Ishikawa (cell line): ENCODE data around the gene SPATA32.

ENCODE experiments used
- CEBPB ChIP-seq: IDR thresholded peaks from 2 replicates; pipeline ENCODE4 v1.6.1; 2012
- CREB1 ChIP-seq: IDR thresholded peaks from 2 replicates; pipeline ENCODE4 v1.6.1; 2012; ENCODE audit warnings: low read depth
- EGR1 ChIP-seq: IDR thresholded peaks from 2 replicates; pipeline ENCODE4 v1.6.1; 2012
- EP300 ChIP-seq: IDR thresholded peaks from 2 replicates; pipeline ENCODE4 v1.6.1; 2012; ENCODE audit warnings: borderline replicate concordance
- FOXM1 ChIP-seq: IDR thresholded peaks from 2 replicates; pipeline ENCODE4 v1.6.1; 2012; ENCODE audit warnings: low read depth, borderline replicate concordance
- MAX ChIP-seq: IDR thresholded peaks from 2 replicates; pipeline ENCODE4 v1.6.1; 2012
- NFIC ChIP-seq: IDR thresholded peaks from 2 replicates; pipeline ENCODE4 v1.6.1; 2012
- RAD21 ChIP-seq: IDR thresholded peaks from 2 replicates; pipeline ENCODE4 v1.6.1; 2012; ENCODE audit warnings: low read depth
- REST ChIP-seq: IDR thresholded peaks from 2 replicates; pipeline ENCODE4 v1.6.1; 2012; ENCODE audit warnings: low read depth, mild to moderate bottlenecking
- TAF1 ChIP-seq: IDR thresholded peaks from 2 replicates; pipeline ENCODE4 v1.6.1; 2012; ENCODE audit warnings: low read depth, mild to moderate bottlenecking
- TCF12 ChIP-seq: IDR thresholded peaks from 2 replicates; pipeline ENCODE4 v1.6.1; 2012; ENCODE audit warnings: low read depth
- TEAD4 ChIP-seq: IDR thresholded peaks from 2 replicates; pipeline ENCODE4 v1.6.1; 2012
- USF1 ChIP-seq: IDR thresholded peaks from 2 replicates; pipeline ENCODE4 v1.6.1; 2012
- YY1 ChIP-seq: IDR thresholded peaks from 2 replicates; pipeline ENCODE4 v1.6.1; 2012; ENCODE audit warnings: low read depth
- ZBTB7A ChIP-seq: IDR thresholded peaks from 2 replicates; pipeline ENCODE4 v1.6.1; 2012; ENCODE audit warnings: low read depth

The SPATA32 gene

GRCh38 chr17:45293413-45294211, 31.7 kb upstream of the SPATA32 start:
- TF ChIP-seq MAX (no peak), REST (peak; percentile 47; the same call in 1 of the 2 replicates)

- TF ChIP-seq CREB1 (no peak), USF1 (no peak), NFIC (no peak), FOXM1 (no peak), TEAD4 (no peak), TAF1 (no peak), RAD21 (no peak), MAX (no peak), ZBTB7A (no peak), TCF12 (no peak), EP300 (no peak), CEBPB (no peak)
Measured at GRCh38 chr17:45292696-45293412, 31.0 kb upstream of the SPATA32 start.

- TF ChIP-seq NFIC (no peak), CEBPB (no peak), EGR1 (no peak), REST (no peak), YY1 (no peak), RAD21 (no peak), CREB1 (no peak), ZBTB7A (no peak), TCF12 (no peak), FOXM1 (no peak), MAX (no peak), TEAD4 (no peak), EP300 (no peak), TAF1 (no peak), USF1 (no peak)
Measured at GRCh38 chr17:45291171-45291805, 29.4 kb upstream of the SPATA32 start.

GRCh38 chr17:45290269-45290765, 28.4 kb upstream of the SPATA32 start:
- no peak for TF ChIP-seq REST
- no peak for TF ChIP-seq CEBPB
- TF ChIP-seq EGR1: no peak
- no peak for TF ChIP-seq FOXM1
- TF ChIP-seq YY1: no peak
- TF ChIP-seq USF1: no peak
- no peak for TF ChIP-seq EP300
- TF ChIP-seq CREB1: no peak
- no peak for TF ChIP-seq TAF1
- no peak for TF ChIP-seq NFIC
- no peak for TF ChIP-seq MAX
- no peak for TF ChIP-seq RAD21
- TF ChIP-seq TCF12: no peak
- no peak for TF ChIP-seq ZBTB7A
- no peak for TF ChIP-seq TEAD4
